ENCODE results near the gene PAK1.
"Not testable (repeated sequence)": the region's sequence is repeated elsewhere in the genome, so short reads cannot be mapped to it uniquely, and the experiment has no call there.

Gene PAK1

GRCh38 chr11:77410076-77410827 is 63.6 kb downstream of the PAK1 start:
- in situ Hi-C loops (cut with HindIII; ENCODE audit: low sequenced_read_pairs), result no loop called here

GRCh38 chr11:77409046-77409445 is 64.8 kb downstream of the PAK1 start:
- in situ Hi-C loops (cut with HindIII; ENCODE audit: low sequenced_read_pairs), result no loop called here

- in situ Hi-C loops (cut with HindIII; ENCODE audit: low sequenced_read_pairs), result no loop called here
Measured at GRCh38 chr11:77407613-77408012, 66.3 kb downstream of the PAK1 start.

GRCh38 chr11:77406396-77406795 is 67.5 kb downstream of the PAK1 start:
- in situ Hi-C loops (cut with HindIII; ENCODE audit: low sequenced_read_pairs), result no loop called here

- in situ Hi-C loops (cut with HindIII; ENCODE audit: low sequenced_read_pairs), result no loop called here
Measured at GRCh38 chr11:77403211-77403610, 70.7 kb downstream of the PAK1 start.

- in situ Hi-C loops (cut with HindIII; ENCODE audit: low sequenced_read_pairs), result no loop called here
Measured at GRCh38 chr11:77402218-77402556, 71.7 kb downstream of the PAK1 start.

GRCh38 chr11:77401486-77402217 is 72.2 kb downstream of the PAK1 start:
- in situ Hi-C loops (cut with HindIII; ENCODE audit: low sequenced_read_pairs), result no loop called here

GRCh38 chr11:77400775-77401449 is 73.0 kb downstream of the PAK1 start:
- in situ Hi-C loops (cut with HindIII; ENCODE audit: low sequenced_read_pairs), result no loop called here

- in situ Hi-C loops (cut with HindIII; ENCODE audit: low sequenced_read_pairs), result no loop called here
Measured at GRCh38 chr11:77400271-77400670, 73.6 kb downstream of the PAK1 start.

GRCh38 chr11:77397631-77398030 is 76.3 kb downstream of the PAK1 start:
- in situ Hi-C loops (cut with HindIII; ENCODE audit: low sequenced_read_pairs), result no loop called here

GRCh38 chr11:77396911-77397310 is 77.0 kb downstream of the PAK1 start:
- in situ Hi-C loops (cut with HindIII; ENCODE audit: low sequenced_read_pairs), result no loop called here

- in situ Hi-C loops (cut with HindIII; ENCODE audit: low sequenced_read_pairs), result no loop called here
Measured at GRCh38 chr11:77396305-77396704, 77.6 kb downstream of the PAK1 start.

GRCh38 chr11:77395460-77396173 is 78.3 kb downstream of the PAK1 start:
- in situ Hi-C loops (cut with HindIII; ENCODE audit: low sequenced_read_pairs), result no loop called here

GRCh38 chr11:77392842-77393241 is 81.1 kb downstream of the PAK1 start:
- in situ Hi-C loops (cut with HindIII; ENCODE audit: low sequenced_read_pairs), result no loop called here

- in situ Hi-C loops (cut with HindIII; ENCODE audit: low sequenced_read_pairs), result no loop called here
Measured at GRCh38 chr11:77387701-77388100, 86.2 kb downstream of the PAK1 start.

GRCh38 chr11:77386178-77386577 is 87.7 kb downstream of the PAK1 start:
- in situ Hi-C loops (cut with HindIII; ENCODE audit: low sequenced_read_pairs), result no loop called here

GRCh38 chr11:77385255-77385771 is 88.6 kb downstream of the PAK1 start:
- in situ Hi-C loops (cut with HindIII; ENCODE audit: low sequenced_read_pairs), result not testable (repeated sequence)

- in situ Hi-C loops (cut with HindIII; ENCODE audit: low sequenced_read_pairs), result no loop called here
Measured at GRCh38 chr11:77384571-77384970, 89.3 kb downstream of the PAK1 start.

- in situ Hi-C loops (cut with HindIII; ENCODE audit: low sequenced_read_pairs), result not testable (repeated sequence)
Measured at GRCh38 chr11:77383349-77383748, 90.5 kb downstream of the PAK1 start.

- in situ Hi-C loops (cut with HindIII; ENCODE audit: low sequenced_read_pairs), result no loop called here
Measured at GRCh38 chr11:77381729-77382665, 91.9 kb downstream of the PAK1 start.

All from DLD1 (cell line).